GM19035 (cell line): Measurements from ENCODE around the gene SLC38A9.

ENCODE experiments used
- ATAC-seq: cut with Tn5 transposase; IDR thresholded peaks from one replicate; pipeline ENCODE4 v1.9.1; 2021; ENCODE audit not compliant: unreplicated experiment

SLC38A9 gene

DNA sequence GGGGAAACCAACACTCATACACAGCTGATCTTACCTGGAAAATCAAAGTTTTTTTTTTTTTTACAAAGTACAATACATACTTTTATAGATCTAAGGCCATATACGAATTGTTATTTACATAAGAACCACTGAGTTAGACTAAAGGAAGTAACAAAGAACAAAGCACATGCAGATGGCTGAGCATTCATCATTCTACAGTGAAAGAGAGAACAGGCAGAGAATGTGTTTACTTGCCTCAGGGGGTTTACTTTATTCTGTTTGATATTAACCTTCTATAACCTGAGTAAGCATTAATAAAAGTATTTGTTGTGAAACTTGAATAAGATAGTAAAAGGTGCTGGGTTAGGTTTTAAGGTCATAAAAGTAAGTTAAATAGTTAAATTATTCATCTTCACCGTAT is 54.7 kb downstream of the SLC38A9 start:
- no peak for ATAC-seq

DNA sequence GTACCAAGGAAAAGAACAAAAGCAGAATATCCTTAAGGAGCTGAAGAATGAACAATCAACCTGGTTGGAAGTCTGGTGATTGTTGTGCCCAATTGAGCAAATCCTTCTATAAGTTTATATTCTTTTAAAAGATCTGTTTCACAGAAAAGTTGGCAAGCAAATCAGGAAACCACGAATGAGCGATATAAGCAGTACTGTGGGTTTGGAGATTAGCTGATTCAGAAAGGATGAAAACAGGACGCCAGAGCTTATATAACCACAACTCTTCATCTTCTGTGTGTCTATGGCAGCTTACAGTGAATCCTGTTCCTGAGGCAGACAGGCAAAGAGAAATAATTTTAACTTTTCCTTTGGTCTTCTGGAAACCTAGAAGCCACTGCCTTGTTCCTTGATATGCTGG is 61.7 kb downstream of the SLC38A9 start:
- ATAC-seq: no peak

DNA sequence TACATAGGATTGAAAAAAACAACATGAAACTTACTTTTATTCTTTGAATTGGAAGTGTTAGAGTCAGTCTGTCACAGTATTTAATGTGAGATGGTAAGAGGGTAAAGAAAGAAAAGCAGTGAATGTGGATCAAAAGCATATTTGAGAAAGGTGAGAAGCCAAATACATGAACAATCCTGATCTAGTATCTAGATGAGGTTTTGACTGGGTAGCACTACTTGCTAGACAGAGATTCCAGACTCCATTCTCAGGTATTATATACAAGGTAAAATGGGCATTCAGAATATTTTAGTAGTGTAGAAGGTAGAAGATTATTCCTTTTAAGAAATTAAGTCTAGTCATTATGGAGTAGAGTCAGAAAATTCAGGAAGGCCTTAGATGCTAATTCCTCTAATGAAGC is 62.2 kb downstream of the SLC38A9 start:
- ATAC-seq: no peak

DNA sequence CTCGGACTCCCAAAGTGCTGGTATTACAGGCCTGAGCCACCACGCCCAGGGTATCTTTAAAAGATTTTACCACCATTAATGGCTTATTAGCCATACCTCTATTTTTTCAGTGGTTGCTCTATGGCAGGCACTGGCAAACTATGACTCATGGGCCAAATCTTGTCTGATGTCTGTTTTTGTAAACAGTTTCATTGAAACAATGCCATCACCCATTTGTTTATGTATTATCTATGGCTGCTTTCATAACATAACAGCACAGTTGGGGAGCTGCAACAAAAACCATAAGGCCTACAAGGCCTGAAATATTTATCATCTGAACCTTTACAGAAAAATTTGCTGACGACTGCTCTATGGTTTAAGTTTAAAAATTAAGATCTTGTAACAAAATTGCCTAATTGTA is 66.8 kb downstream of the SLC38A9 start:
- ATAC-seq: no peak

DNA sequence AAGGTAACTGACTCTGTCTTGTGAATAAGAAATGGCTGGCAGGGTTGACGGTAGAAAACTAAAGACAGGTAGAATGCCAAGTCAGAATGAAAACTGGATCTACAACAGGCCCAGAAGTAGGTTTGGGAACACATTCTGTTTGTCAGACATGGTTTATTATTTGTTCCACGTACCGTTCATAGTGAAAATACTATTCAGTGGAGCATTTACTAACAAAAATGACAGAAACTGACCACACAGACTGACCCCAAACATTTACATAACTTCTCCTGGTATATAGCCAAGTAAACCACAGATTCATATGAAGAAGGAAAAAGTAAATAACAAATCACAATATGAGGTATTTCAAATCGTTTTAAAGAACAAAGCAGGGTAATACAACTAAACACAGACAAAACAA is 73.7 kb downstream of the SLC38A9 start:
- ATAC-seq: no peak

DNA sequence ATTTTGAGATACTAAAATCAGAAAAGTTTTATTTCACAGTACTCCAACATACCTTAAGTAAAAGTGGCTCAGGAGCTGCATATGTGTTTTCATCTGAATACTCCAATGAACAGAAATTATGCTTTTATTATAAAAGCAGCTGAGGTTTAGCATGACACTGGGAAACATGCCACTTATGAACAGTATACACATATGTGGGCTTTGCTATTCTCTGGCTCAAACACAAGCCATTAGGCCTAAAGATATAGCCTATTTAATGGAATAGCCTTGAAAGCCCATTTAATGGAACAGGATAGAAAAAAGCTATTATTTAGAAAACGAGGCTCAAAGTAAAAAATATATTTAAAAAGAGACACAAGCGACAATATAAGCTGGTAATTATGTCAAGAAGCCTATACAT is 74.1 kb downstream of the SLC38A9 start:
- no peak for ATAC-seq

DNA sequence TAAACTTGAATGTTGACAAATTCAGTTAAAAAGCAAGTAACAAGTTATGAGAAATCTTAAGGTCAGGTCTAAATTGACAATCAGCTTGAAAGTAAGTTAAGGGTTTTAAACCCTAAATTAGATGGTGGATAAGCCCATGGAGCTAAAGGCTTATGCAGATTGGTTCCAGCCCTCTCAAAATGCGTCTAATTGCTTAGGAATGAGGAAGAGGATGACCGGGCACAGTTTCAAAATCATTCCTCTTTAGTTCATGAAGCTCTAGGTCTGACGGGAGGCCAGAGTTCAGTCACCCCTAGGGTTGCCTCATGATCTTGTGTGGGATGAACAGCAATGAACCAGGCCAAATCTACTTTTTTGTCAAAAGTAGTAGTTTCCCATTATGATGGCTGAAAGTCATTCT is 75.4 kb downstream of the SLC38A9 start:
- ATAC-seq: no peak

DNA sequence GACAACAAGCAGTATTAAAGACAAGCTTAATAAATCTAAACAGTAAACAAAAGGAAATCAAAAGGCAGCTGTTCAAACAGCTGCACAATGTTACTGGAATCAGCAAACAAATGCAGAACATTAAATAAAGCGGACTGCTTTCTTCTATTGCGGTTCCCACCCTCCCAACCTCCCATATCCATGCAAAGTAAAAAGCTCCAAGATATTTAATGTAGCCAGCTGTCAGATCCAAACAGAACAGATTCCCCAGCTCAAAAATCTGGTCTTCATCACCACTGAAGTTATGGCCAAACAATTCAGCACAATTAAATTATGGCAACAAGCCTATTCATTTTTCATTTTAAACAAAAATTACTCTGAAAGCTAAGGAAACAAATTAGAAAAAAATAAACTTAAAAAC is 75.9 kb downstream of the SLC38A9 start:
- ATAC-seq: no peak

DNA sequence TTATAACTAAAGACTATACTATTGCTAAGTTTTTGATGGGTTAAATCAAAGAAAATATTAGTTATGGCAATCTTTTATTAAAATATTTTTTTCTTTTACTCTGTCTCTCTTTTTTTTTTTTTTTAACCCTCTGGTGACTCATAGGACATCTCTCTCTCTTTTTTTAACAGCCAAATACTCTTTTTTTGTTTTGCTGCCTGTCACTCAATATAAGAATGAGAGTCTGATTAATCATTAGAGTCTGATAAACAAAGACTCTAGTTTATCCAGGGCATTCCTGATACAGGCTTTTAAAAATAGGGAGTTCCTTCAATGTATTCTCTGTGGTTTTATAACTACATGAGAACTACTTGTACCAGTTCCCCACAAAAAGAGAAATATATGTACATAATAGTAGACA is 77.3 kb downstream of the SLC38A9 start:
- no peak for ATAC-seq

DNA sequence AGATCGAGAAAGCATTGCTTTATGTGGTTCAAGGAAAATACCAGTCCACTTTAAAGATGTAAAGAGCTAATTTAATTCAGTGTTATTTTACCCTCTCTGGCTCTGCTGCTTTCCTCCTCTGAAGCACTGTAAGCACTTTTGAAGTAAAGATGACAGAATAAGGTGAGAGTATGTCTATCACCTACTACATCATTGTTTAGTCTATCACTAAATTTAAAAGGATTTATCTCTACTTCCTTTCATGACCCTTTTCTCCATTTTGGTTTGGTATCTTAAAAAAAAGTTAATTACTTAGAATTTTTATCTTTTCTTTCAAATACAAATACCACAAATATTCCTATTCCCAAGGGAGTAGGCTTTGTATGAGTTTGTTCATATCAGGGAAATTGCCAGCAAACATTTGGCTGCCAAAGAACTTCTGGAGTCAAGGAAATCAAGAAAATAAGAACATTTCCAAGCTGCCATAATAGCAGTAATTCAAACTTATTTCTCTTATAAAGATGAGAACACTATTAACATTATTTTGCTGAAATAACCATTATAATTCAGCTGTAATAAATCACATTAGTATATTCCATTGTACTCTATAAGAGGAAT is 77.8 kb downstream of the SLC38A9 start:
- ATAC-seq: no peak

DNA sequence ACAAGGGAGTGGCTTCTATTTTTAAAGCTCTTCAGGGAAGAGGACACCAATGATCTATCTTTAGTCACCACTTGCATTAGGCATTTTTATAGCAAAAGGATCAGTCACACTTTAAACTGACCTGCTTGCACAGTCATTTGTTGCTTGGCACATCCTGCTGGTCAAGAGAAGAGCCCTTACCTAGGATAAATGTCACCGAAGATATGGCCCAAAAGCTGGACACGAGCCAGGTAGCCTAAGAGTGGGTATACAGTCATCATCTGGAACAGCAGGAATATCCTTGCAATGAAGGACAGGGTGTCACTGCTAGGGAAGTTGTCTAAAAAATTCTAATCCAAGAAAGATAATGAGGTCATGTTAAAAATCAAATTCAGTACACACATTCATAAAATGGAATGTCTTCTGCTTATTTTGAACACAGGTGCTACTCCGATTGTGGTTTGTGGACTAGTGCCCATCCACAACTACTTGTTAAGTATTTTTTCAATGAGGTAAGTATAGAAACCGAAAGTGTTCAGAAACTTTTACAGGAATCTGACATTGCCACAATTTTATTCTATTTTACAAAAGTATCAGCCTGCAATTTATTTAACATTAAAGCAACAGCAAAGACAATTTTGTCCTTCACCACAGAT is 78.4 kb downstream of the SLC38A9 start:
- no peak for ATAC-seq

DNA sequence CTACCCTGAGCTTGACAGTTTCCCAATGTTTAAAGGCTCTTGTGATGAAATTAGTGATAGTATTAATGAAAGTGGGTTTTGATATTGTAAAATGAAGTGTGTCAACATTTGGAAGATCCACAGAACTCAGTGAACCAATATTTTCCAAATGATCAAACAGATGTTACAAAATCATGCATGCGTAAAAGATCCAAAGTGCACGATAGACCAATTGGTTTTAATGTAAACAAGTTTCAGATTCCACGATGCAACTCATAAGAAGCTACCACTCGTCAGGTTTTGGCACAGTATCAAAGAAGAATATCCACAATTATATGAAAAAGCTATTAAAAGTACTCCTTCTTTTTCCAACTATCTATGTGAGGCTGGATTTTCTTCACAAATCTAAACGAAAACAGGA is 82.3 kb downstream of the SLC38A9 start:
- ATAC-seq: no peak

DNA sequence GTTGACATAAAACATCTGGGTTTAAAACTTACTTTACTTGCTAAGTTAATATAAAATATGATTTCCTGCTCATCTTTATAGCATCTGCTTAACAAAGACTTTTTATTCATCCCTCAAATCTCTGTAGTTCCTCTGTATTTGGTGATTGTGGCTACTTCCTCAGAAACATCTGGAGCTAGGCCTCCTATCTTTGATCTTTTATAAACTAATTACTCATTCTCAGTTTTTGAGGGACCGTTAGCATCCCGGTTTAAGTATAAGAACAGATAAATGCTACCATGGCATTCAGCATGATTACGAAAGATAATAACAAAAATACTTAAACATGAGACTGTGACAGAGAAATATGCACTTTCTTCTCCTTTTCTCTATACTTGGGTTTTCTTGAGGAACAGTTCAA is 85.3 kb downstream of the SLC38A9 start:
- no peak for ATAC-seq

DNA sequence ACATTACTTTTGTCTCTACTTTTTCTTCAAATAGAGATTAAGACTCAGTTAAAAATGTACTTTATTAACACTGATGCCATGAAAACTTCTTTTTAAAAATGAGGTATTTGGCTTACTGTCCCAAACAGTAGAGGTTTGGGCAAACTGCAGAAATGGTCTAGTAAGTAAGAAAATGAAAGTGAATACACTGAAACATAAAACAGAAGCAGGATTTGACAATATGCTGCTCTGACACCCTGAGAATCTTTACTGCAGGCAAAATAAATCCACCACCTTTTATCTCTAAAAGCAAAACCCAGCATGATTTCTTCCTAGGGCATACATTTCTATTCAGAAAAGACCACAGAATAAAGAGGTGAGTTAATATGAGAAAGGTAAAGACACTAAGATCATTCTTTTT is 86.2 kb downstream of the SLC38A9 start:
- no peak for ATAC-seq

DNA sequence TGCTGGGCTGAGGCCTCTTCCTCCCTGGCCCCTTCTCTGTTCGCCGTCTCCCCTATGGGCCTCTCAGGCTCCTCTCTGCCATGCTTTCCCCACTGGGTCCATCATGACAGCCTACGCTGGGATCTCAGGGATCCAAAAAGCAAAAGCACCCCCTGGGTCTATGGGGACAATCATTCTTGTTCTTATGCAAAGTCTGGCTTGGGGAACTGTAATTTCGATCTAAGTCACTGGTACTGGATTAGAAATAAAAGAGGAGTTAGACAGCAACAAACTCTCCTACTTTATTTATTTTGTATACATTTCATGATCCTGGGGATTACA is 86.6 kb downstream of the SLC38A9 start:
- no peak for ATAC-seq

DNA sequence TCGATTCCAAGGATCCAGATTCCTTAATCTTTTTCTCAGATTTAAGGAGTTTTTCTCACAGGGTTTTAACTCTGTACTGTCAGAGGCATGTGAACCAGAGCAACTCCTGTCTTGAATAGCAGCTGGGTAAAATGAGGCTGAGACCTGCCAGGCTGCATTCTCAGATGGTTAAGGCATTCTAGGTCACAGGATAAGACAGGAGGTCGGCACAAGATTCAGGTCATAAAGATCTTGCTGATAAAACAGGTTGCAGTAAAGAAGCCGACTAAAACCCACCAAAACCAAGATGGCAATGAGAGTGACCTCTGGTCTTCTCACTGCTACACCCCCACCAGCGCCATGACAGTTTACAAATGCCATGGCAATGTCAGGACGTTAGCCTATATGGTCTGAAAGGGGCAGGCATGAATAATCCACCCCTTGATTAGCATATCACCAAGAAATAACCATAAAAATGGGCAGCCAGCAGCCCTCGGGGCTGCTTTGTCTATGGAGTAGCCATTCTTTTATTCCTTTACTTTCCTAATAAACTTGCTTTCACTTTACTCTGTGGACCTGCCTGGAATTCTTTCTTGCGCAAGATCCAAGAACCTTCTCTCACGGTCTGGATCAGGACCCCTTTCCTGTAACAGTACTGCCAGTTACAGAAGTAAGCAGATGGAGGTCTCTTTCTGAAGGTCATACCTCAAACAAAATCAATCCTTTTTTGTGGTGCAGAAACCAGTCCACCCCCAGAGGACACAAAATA is 87.1 kb downstream of the SLC38A9 start:
- no peak for ATAC-seq

DNA sequence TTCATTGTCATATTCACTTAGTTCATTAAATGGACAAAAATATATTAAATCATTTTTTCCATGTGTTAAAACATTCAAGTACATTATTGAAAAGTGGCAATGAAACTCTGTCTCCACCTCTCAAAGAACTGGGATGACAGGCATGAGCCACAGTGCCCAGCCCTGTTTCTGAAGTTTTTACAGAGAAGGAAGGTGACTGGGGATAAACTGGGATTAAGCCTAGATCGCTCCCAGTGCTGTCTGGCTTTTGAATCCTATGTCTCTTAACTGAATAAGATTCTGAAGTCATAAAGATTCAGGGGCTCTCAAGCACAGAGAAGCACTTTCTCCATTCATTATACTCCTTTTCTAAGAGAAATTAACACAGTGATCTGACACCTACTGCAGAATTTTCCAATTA is 88.3 kb downstream of the SLC38A9 start:
- no peak for ATAC-seq

DNA sequence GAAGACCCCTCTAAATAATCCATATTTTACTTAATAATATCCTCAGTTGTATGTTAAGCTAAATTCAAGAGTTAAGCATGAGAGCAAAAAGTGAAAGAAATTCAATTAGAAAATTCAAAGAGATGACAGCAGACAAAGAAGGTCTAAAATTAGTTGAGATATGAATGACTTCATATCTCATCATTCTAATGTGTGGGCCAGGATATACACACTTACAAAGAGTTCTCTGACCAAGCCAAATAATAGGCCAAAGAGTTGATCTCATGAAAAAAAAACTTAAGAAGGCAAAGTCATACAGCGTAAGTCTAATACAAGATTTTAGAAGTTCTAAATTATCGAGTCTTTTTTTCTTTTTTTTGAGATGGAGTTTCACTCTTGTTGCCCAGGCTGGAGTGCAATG is 89.7 kb downstream of the SLC38A9 start:
- ATAC-seq: no peak

DNA sequence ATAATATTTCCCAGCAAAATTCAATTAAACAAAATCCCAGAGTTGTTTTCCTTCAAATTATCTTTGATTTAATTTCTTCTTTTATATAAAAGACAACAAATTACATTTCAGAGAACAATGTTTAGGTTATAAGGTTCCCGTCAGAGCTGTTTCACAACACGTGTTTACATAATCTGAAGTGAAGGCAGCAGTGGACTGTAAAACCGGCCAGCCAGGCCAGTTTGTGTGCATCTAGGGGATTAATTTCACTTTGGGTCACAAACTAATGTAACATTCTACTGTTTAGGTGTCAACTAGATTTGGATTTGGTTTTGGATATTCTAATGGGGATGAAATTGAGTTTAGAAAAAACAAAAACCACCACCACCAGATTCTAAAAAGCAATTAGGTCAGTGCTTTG is 90.9 kb downstream of the SLC38A9 start:
- no peak for ATAC-seq

DNA sequence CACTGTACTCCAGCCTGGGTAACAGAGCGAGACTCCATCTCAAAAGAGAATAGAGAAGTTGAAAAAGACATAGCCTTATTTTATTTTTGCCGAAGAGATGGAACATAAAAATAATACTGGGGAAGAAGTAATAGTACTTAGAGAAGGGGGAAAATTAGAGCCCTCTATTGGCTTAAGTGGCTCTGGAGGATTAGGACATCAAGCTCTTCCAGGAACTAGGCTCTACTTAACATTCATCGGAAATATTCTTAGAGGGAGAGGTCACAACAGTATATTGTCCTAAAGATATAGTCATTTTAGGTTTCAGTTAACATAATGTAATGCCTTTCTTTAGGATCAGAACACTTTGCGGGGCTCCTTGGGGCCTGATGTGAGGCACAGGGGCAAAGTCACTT is 91.4 kb downstream of the SLC38A9 start:
- ATAC-seq: no peak

DNA sequence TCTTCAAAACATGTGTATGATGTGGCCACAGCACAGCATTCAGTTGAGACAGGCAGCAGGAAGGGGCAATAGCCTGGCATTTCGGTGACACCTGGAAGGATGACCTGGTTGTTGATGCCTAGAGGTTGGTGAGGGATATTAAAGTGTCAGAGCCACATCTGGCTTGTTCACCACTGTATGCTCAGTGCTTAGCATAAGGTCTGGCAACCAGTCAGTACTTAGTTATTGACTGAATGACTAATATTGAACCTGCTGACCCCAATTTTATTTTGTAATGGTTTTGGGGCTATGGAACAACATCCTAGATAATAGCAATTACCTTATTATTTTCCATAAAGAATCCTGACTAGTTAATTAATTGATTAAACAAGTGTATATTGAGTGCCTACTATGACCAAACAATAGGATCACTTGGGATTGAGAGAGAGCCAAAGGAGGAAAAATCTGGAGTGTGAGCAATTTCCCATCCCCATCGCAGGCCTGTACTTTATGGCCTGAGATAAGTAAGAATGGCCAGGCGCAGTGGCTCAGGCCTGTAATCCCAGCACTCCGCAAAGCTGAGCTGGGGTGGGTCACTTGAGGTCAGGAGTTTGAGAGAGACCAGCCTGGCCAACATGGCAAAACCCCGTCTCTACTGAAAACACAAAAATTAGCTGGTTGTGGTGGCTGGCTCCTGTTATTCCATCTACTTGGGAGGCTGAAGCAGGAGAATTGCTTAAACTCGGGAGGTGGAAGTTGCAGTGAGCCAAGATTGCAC is 91.9 kb downstream of the SLC38A9 start:
- ATAC-seq: no peak

DNA sequence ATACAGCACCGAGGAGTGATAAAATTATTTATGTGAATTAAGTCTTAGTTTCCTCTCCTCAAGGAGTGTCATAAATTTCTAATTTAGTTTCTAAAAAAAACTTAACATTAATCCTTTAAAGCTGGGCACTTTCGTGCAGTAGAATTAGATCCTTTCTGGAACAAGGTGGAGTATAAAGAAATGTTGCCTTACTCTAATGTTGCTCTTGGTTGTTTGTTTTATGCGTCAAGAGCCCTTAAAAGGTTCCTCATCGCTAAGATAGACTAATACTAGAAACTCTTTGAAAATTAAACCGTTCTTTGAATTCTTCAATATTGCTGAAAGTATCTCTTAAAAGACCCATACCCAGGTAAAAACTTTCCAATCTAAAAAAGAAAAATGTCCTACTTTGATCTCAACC is 93.8 kb downstream of the SLC38A9 start:
- ATAC-seq: no peak
